NCI-H187 (cell line): ENCODE measurements around the gene MAP2K2.
"Not testable (repeated sequence)": the region's sequence is repeated elsewhere in the genome, so short reads cannot be mapped to it uniquely, and the experiment has no call there.

Experiments used
- DNase-seq, 2 experiments: peaks; one replicate each; lab custom pipeline; 2025; lab: John Stamatoyannopoulos, UW

Gene MAP2K2

GRCh38 chr19:4130744-4131438, 7.0 kb upstream of the MAP2K2 start:
- no peak for DNase-seq

- DNase-seq = not testable (repeated sequence)
These were observed 5.1 kb upstream of the MAP2K2 start for GRCh38 chr19:4129050-4129449.

DNA sequence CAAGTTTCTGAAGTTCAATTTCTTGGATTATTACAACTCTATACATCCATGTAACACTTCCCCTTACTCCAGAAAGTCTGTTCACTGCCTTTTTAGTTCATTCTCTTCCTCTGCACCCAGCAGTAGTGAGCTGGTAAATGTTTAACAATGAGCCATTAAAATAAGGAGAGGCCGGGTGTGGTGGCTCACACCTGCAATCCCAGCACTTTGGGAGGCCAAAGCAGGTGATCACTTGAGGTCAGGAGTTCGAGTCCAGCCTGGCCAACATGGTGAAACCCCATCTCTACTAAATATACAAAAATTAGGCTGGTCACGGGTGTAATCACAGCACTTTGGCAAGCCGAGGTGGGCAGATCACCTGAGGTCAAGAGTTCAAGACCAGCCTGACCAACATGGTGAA, 3.4 kb upstream of the MAP2K2 start:
- not testable (repeated sequence) for DNase-seq

DNA sequence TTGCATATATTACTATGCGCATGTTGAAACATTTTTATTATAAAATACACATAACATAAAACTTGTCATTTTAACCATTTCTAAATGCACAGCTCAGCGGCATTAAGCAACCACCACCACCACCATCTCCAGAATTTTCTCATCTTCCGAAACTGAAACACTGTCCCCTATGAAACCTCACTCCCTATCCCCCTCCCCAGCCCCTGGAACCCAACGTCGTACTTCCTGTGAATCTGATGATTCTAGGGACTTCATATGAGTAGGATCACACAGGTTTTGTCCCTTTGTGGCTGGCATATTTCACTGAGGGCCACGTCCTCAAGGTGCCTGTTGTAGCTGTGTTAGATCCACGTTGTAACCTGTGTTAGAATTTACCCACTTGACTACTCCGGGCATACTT, 716 bp upstream of the MAP2K2 start:
- DNase-seq = no peak

DNA sequence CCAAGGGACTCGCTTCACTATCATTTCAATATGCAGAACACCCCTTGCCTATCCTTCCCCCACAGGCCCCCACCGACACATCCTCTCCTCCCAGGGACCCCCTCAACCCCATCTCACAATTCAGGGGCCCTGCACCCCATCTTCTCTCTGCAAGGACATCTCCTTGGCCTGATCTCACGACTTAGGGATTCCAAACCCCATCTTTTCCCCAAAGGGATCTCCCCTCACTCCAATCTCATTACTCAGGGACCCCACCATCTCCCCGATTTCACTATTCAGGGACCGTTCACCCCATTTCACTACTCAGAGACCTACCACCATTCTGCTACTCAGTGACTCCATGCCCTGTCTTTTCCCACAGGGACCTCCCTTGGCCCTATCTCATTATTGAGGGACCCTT, 1.4 kb downstream of the MAP2K2 start:
- DNase-seq = no peak

GRCh38 chr19:4121815-4122214, 2.1 kb downstream of the MAP2K2 start:
- DNase-seq = no peak

- no peak for DNase-seq
These were observed 2.7 kb downstream of the MAP2K2 start for GRCh38 chr19:4121273-4121612.

DNA sequence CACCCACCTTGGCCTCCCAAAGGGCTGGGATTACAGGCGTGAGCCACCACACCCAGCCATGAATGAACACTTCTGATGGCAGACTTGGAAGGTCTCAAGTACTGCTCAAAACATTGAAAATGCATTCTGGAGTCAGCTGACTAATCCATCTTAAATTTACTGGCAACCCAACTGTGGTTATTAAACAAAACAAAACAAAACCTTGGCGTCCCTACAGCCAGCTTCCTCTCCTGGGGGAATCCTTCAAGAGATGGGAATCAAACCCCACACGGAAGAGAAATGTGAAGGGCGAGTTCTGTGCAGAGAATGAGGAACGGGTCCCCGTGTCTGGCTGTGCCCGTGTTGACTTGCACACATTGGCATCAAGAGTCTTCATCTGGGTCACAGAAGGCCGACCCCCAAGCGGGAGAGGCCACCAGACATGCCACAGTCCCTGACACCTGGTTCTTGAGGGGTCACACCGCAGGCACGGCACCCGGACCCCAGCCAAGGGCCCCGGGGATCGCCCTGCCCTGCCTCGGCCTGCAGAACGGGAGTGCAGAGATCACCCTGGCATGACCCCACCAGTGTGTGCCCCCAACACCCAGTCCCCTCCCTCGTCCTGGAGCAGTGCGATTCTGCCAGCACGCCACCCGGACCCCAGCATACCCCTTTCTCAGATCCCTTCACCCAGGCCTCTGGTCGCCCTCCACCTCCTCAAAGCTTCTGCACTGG, 3.2 kb downstream of the MAP2K2 start:
- no peak for DNase-seq

GRCh38 chr19:4119763-4120162, 4.2 kb downstream of the MAP2K2 start:
- DNase-seq = no peak

DNA sequence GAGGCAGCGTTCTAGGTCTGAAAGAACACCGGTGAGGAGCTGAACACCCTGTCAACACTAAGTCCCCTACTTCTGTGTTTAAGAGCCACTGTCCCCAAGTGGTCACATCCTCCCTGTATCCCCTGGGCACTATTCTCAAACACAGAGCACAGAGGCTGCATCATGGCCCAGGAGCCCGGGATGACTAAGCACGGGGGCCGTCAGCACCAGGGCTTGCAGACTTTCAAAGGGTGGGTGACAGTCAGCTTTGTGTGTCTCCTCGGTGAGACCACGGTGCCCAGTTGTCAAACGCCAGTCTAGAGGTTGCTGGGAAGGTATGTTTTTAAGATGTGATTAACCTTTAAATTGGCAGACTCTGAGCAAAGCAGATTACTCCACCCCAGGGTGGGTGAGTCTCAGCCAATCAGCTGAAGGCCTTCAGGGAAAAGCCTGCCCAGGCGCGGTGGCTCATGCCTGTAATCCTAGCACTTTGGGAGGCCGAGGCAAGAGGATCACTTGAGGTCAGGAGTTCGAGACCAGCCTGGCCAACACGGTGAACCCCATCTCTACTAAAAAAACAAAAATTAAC, 8.0 kb downstream of the MAP2K2 start:
- DNase-seq = no peak

DNA sequence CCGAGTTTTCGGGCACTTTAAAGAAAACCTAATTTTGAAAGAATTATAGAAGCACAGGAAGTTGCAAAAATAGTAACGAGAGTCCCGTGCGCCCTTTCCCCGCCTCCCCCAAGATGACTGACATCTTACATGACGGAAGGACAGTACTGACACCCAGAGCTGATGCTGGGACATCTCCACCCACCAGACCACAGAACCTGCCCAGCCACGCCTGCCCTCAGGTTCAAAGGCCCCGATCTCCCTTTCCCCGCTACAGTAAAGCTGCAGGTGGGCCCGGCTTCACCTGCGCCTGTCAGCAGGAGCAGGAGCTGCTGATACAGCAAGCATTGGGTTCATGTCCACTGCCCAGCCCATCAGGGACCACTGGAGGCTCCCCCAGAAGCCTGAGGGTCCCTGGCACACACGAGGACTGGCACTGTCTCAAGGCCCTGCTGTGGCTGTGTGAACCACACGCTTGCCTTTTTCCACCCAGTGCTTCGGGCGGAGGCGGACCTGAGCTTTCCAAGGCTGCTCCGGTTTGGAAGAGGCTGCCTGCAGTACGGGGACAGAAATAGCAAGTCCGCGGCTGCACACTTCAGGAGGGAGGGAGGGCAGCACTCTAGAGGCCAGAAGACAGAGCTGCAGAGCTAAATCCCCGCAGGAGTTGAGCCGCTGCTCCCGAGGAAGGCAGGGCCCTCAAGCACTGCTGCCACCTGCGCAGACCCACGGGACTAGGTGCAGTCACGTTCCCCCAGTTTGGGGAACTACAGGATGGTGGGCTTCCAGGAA, 8.7 kb downstream of the MAP2K2 start:
- no peak for DNase-seq

GRCh38 chr19:4114181-4114580, 9.7 kb downstream of the MAP2K2 start:
- DNase-seq = no peak

- no peak for DNase-seq
These were observed 10.4 kb downstream of the MAP2K2 start for GRCh38 chr19:4113398-4114088.

GRCh38 chr19:4112367-4112766, 11.6 kb downstream of the MAP2K2 start:
- DNase-seq = no peak

DNA sequence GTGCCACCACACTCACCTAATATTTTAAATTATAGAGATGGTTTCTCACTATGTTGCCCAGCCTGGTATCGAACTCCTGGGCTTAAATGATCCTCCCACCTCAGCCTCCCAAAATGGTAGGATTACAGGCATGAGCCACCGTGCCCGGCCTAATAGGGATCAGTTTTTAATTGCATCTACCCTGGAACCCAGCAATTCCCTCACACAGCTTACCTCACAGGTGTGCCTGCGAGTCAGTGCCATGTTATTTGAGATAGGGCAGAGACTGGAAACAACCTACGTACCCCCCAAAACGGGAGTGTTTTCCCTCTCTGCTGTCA, 14.3 kb downstream of the MAP2K2 start:
- no peak for DNase-seq

DNA sequence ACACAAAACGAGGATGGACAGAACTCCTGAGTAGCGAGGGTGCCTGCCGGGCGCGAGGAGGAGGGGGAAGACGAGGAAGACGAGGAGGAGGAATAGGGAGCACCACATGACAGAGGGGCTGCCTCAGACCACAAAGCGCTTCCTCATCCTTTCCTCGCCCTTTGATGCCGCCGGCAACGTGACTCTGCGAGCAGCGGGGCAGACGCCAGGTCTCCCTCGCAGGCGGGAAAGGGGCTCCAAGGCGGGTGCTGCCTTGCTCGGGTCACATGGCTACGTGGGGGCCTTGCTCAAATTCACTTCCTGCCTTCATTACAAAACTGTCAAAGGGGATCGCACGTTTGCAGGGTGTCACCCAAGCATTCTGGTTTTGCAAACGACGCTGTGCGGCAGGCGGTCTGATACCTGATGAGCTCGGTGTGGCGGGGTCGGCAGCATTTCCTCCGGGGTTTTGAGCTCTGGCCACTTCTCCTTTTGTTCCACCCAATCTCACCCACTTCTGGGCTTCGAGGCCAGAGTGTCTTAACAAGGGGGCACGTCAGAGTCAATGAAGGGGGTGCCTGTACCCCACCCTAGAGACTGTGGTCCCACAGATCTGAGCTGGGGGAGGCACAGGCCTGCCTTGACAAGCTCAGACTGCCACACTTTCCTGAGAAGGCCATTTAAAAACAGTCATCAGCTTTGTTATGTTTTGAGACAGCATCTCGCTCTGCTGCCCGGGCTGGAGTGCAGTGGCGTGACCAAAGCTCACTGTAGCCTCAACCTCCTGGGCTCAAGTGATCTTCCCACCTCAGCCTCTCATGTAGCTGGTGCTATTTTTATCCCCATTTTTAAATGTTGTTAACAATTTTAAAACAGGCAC, 14.9 kb downstream of the MAP2K2 start:
- no peak for DNase-seq

DNA sequence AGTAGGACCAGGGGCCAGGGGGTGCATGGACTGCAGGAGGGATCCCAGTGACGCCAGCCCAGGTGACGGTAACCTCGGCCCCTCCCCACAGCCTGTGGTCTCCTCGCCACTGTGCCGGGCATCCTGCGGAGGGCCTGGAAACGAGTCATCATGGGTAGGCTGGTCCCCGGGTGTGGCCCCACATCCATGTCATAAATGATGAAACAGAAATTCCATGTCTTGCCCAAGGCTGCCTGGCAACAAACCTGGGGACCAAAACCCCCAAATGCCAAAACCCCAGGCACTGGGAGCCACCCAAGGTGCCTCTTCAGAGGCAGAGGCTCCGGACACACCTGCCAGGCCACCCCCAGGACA, 20.9 kb downstream of the MAP2K2 start:
- DNase-seq = no peak

GRCh38 chr19:4102339-4103079, 21.4 kb downstream of the MAP2K2 start:
- DNase-seq = no peak

DNA sequence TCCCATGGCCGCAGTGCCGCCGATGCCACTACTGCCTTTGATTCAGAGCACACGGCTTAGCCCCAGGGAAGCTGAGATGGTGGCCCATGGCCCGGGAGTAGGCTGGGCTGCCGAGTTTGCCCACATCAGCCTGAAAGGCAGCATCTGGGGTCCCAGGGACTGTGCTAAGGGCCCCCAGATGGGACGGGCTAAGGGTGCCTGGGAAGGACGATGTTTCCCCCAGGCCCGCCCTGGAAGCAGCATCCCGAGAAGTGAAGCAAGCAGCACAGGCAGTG, 22.5 kb downstream of the MAP2K2 start:
- DNase-seq = no peak

- no peak for DNase-seq
These were observed 23.1 kb downstream of the MAP2K2 start for GRCh38 chr19:4100647-4101495.
